ENCODE measurements around the gene PRTFDC1. TPM values are rescaled to one million over a fixed set of nuclear protein-coding genes. Genes with fewer than 3 reads are reported as not detected.
"Not testable (repeated sequence)": the region's sequence is repeated elsewhere in the genome, so short reads cannot be mapped to it uniquely, and the experiment has no call there.

Gene PRTFDC1
- total RNA-seq, 1 experiment from 2014 or later = 83.2 TPM

- H3K9me3 Mint-ChIP-seq (ENCODE audit: unreplicated experiment) = peaks cover 11% of the 10 kb centered on the region
- H3K36me3 Mint-ChIP-seq (ENCODE audit: insufficient read depth, unreplicated experiment) = peaks cover 5% of the 10 kb centered on the region
- intact Hi-C loops (cut with micrococcal nuclease; ENCODE audit: unreplicated experiment) = no loop called here
- no peaks in the 10 kb centered on the region for H3K27me3 Mint-ChIP-seq (ENCODE audit: insufficient read depth, unreplicated experiment)
- H3K27me3 ChIP-seq (replicated peaks; ENCODE audit: control insufficient read depth, insufficient read depth, low read length) = no peaks in the 10 kb centered on the region
- POLR2A ChIA-PET = no interaction called here
- no peak for TF ChIP-seq CTCF (IDR thresholded peaks at IDR 0.05; ENCODE audit: insufficient read depth in 1 of 2, low read depth in 1 of 2, low read length in 1 of 2, severe bottlenecking in 1 of 2, unreplicated experiment in 1 of 2)
- no peaks in the 10 kb centered on the region for H3K4me1 Mint-ChIP-seq (ENCODE audit: low read depth, unreplicated experiment)
- no peak overlapping the region for H3K4me3 Mint-ChIP-seq (ENCODE audit: unreplicated experiment)
- DNase-seq = no peak
- CTCF ChIA-PET = interaction anchor here (0.8 kb wide), 1 partner anchor 165 kb away, joined by 5 read pairs; no protein-coding TSS in a partner anchor
- H3K4me1 ChIP-seq = no peaks in the 10 kb centered on the region
- H3K27ac Mint-ChIP-seq (ENCODE audit: unreplicated experiment) = no peak overlapping the region
- H3K36me3 ChIP-seq (ENCODE audit: control insufficient read depth, insufficient read depth, low read length) = 0 out of 2 replicates have a peak, but pooled peaks cover 2% of the 10 kb centered on the region
- H3K4me3 ChIP-seq (ENCODE audit: low read depth, low read length) = no peak overlapping the region
- no peaks in the 10 kb centered on the region for H3K9me3 ChIP-seq
- BruUV-seq (replicated peaks) = no TSS peak
Measured at GRCh38 chr10:24928163-24928562, 24.2 kb downstream of the PRTFDC1 start.

- ChIA-PET CTCF (no interaction called here), POLR2A (no interaction called here)
- Mint-ChIP-seq H3K9me3 (ENCODE audit: unreplicated experiment) (peaks cover 14% of the 10 kb centered on the region), H3K4me3 (ENCODE audit: unreplicated experiment) (no peak overlapping the region), H3K27ac (ENCODE audit: unreplicated experiment) (no peak overlapping the region), H3K27me3 (ENCODE audit: insufficient read depth, unreplicated experiment) (no peaks in the 10 kb centered on the region), H3K36me3 (ENCODE audit: insufficient read depth, unreplicated experiment) (peaks cover 5% of the 10 kb centered on the region), H3K4me1 (ENCODE audit: low read depth, unreplicated experiment) (no peaks in the 10 kb centered on the region)
- no peaks in the 10 kb centered on the region for H3K4me1 ChIP-seq
- H3K9me3 ChIP-seq = no peaks in the 10 kb centered on the region
- intact Hi-C loops (cut with micrococcal nuclease; ENCODE audit: unreplicated experiment) = no loop called here
- no peak overlapping the region for H3K4me3 ChIP-seq (ENCODE audit: low read depth, low read length)
- H3K36me3 ChIP-seq (ENCODE audit: control insufficient read depth, insufficient read depth, low read length) = peaks cover 4% of the 10 kb centered on the region; the same call in 1 of the 2 replicates
- DNase-seq = no peak
- no peak for TF ChIP-seq CTCF (IDR thresholded peaks at IDR 0.05; ENCODE audit: insufficient read depth in 1 of 2, low read depth in 1 of 2, low read length in 1 of 2, severe bottlenecking in 1 of 2, unreplicated experiment in 1 of 2)
- BruUV-seq (replicated peaks) = no TSS peak
- no peaks in the 10 kb centered on the region for H3K27me3 ChIP-seq (replicated peaks; ENCODE audit: control insufficient read depth, insufficient read depth, low read length)
Measured at GRCh38 chr10:24926557-24926956, 25.8 kb downstream of the PRTFDC1 start.

- BruUV-seq (replicated peaks) = no TSS peak
- no peaks in the 10 kb centered on the region for H3K4me1 Mint-ChIP-seq (ENCODE audit: low read depth, unreplicated experiment)
- POLR2A ChIA-PET = no interaction called here
Measured at GRCh38 chr10:24925799-24926198, 26.6 kb downstream of the PRTFDC1 start.

GRCh38 chr10:24924483-24924882 is 27.9 kb downstream of the PRTFDC1 start:
- H3K4me3 Mint-ChIP-seq (ENCODE audit: unreplicated experiment); H3K36me3 Mint-ChIP-seq (ENCODE audit: insufficient read depth, unreplicated experiment); DNase-seq; H3K36me3 ChIP-seq (ENCODE audit: control insufficient read depth, insufficient read depth, low read length); H3K4me1 Mint-ChIP-seq (ENCODE audit: low read depth, unreplicated experiment); BruUV-seq (replicated peaks); POLR2A ChIA-PET; H3K27me3 Mint-ChIP-seq (ENCODE audit: insufficient read depth, unreplicated experiment); intact Hi-C loops (cut with micrococcal nuclease; ENCODE audit: unreplicated experiment); H3K9me3 ChIP-seq; H3K27ac Mint-ChIP-seq (ENCODE audit: unreplicated experiment); CTCF ChIA-PET; H3K4me1 ChIP-seq; H3K27me3 ChIP-seq (replicated peaks; ENCODE audit: control insufficient read depth, insufficient read depth, low read length); H3K4me3 ChIP-seq (ENCODE audit: low read depth, low read length): not testable (repeated sequence)
- peaks cover 14% of the 10 kb centered on the region for H3K9me3 Mint-ChIP-seq (ENCODE audit: unreplicated experiment)

More at GRCh38 chr10:24925799-24926198, 26.6 kb downstream of the PRTFDC1 start:
- intact Hi-C loops (cut with micrococcal nuclease; ENCODE audit: unreplicated experiment) = no loop called here
- no peak for DNase-seq
- Histone ChIP-seq H3K4me1 (no peaks in the 10 kb centered on the region), H3K9me3 (no peaks in the 10 kb centered on the region), H3K4me3 (ENCODE audit: low read depth, low read length) (no peak overlapping the region), H3K36me3 (ENCODE audit: control insufficient read depth, insufficient read depth, low read length) (peaks cover 4% of the 10 kb centered on the region; the same call in 1 of the 2 replicates), H3K27me3 (replicated peaks; ENCODE audit: control insufficient read depth, insufficient read depth, low read length) (no peaks in the 10 kb centered on the region)
- TF ChIP-seq CTCF (IDR thresholded peaks at IDR 0.05; ENCODE audit: insufficient read depth in 1 of 2, low read depth in 1 of 2, low read length in 1 of 2, severe bottlenecking in 1 of 2, unreplicated experiment in 1 of 2) = no peak
- Mint-ChIP-seq H3K27me3 (ENCODE audit: insufficient read depth, unreplicated experiment) (no peaks in the 10 kb centered on the region), H3K4me3 (ENCODE audit: unreplicated experiment) (no peak overlapping the region), H3K9me3 (ENCODE audit: unreplicated experiment) (peaks cover 14% of the 10 kb centered on the region), H3K27ac (ENCODE audit: unreplicated experiment) (no peak overlapping the region), H3K36me3 (ENCODE audit: insufficient read depth, unreplicated experiment) (peaks cover 5% of the 10 kb centered on the region)
- CTCF ChIA-PET = no interaction called here

DNA sequence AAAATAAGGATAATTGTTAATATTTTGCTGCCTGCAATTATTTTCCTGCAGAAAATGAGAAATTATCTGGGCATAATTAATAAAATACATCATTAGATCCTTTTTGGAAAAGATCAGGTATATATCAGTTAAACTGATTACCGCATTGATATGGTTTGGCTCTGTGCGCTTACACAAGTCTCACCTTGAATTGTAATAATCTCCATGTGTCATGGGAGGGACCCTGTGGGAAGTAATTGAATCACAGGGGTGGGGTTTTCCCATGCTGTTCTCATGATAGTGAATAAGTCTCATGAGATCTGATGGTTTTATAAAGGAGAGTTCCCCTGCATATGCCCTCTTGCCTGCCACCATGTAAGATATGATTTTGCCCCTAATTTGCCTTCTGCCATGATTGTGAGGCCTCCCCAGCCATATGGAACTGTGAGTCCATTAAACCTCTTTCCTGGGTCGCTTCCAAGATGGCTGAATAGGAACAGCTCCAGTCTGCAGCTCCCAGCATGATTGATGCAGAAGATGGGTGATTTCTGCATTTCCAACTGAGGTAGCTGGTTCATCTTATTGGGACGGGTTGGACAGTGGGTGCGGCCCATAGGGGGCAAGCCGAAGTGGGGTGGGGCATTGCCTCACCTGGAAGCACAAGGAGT is 30.1 kb downstream of the PRTFDC1 start:
- H3K27me3 ChIP-seq (replicated peaks; ENCODE audit: control insufficient read depth, insufficient read depth, low read length); H3K36me3 Mint-ChIP-seq (ENCODE audit: insufficient read depth, unreplicated experiment); CTCF ChIA-PET; H3K27me3 Mint-ChIP-seq (ENCODE audit: insufficient read depth, unreplicated experiment); H3K4me1 Mint-ChIP-seq (ENCODE audit: low read depth, unreplicated experiment); H3K4me3 Mint-ChIP-seq (ENCODE audit: unreplicated experiment); H3K4me1 ChIP-seq; H3K4me3 ChIP-seq (ENCODE audit: low read depth, low read length); intact Hi-C loops (cut with micrococcal nuclease; ENCODE audit: unreplicated experiment); BruUV-seq (replicated peaks); H3K27ac Mint-ChIP-seq (ENCODE audit: unreplicated experiment); H3K36me3 ChIP-seq (ENCODE audit: control insufficient read depth, insufficient read depth, low read length); POLR2A ChIA-PET; DNase-seq; H3K9me3 ChIP-seq: not testable (repeated sequence)
- peaks cover 14% of the 10 kb centered on the region for H3K9me3 Mint-ChIP-seq (ENCODE audit: unreplicated experiment)

All from Caco-2 (cell line).